GM12878 (cell line): ENCODE results near the gene TMEM63B. TPM values are rescaled to one million over a fixed set of nuclear protein-coding genes. Genes with fewer than 3 reads are reported as not detected.

Experiments used
- CEBPB ChIP-seq, 2 experiments: fragments of 150-350 bp in 1 of 2; IDR thresholded peaks; 2 replicates each; pipeline ENCODE4 v1.6.1; 2012 to 2014; ENCODE audit warnings: low read depth in 2 of 2, low read length in 2 of 2, borderline replicate concordance in 1 of 2, inconsistent platforms in 1 of 2
- IKZF1 ChIP-seq: fragments of 450-650 bp; conservative IDR thresholded peaks from 2 replicates; pipeline ENCODE4 v1.6.1; 2017; ENCODE audit warnings: antibody characterized with exemption, mild to moderate bottlenecking
- KAT2A ChIP-seq: conservative IDR thresholded peaks from 2 replicates; pipeline ENCODE4 v1.6.1; 2011; ENCODE audit warnings: low read depth, low read length; ENCODE audit not compliant: control insufficient read depth
- KDM1A ChIP-seq: fragments of 200-600 bp; sonication (generic); IDR thresholded peaks from 2 replicates; pipeline ENCODE4 v1.6.1; 2016; ENCODE audit warnings: borderline replicate concordance
- MEF2A ChIP-seq: IDR thresholded peaks from 2 replicates; pipeline ENCODE4 v1.6.1; 2011; ENCODE audit warnings: low read depth, mild to moderate bottlenecking, low read length, moderate library complexity; ENCODE audit not compliant: insufficient read depth
- MYB ChIP-seq: fragments of 150-350 bp; IDR thresholded peaks from 2 replicates; pipeline ENCODE4 v1.6.1; 2014; ENCODE audit warnings: mild to moderate bottlenecking, low read depth, low read length, borderline replicate concordance
- NBN ChIP-seq: fragments of 450-650 bp; IDR thresholded peaks from 2 replicates; pipeline ENCODE4 v1.6.1; 2016
- NR2C2 ChIP-seq: IDR thresholded peaks from 2 replicates; pipeline ENCODE4 v1.6.1; 2011; ENCODE audit warnings: borderline replicate concordance, low read depth; ENCODE audit not compliant: control insufficient read depth, insufficient read length
- POLR2AphosphoS2 ChIP-seq: IDR thresholded peaks from 2 replicates; pipeline ENCODE4 v1.6.1; 2011; ENCODE audit warnings: low read depth, mild to moderate bottlenecking, low read length, improper control_type of control experiment, moderate library complexity
- RAD21 ChIP-seq: IDR thresholded peaks from 2 replicates; pipeline ENCODE4 v1.6.1; 2011; ENCODE audit warnings: mild to moderate bottlenecking, low read depth, low read length, moderate library complexity; ENCODE audit not compliant: insufficient read depth
- RB1 ChIP-seq: fragments of 450-650 bp; formaldehyde crosslinking; IDR thresholded peaks from 2 replicates; pipeline ENCODE4 v1.6.1; 2017; ENCODE audit warnings: mild to moderate bottlenecking, borderline replicate concordance
- SREBF1 ChIP-seq: IDR thresholded peaks from 2 replicates; pipeline ENCODE4 v1.6.1; 2012; ENCODE audit warnings: mild to moderate bottlenecking, low read length
- ZBTB11 ChIP-seq: fragments of 450-650 bp; formaldehyde crosslinking; IDR thresholded peaks from 2 replicates; pipeline ENCODE4 v1.5.0; 2022; ENCODE audit warnings: mild to moderate bottlenecking, missing genetic modification characterization
- ZNF592 ChIP-seq: fragments of 450-650 bp; IDR thresholded peaks from 2 replicates; pipeline ENCODE4 v1.6.1; 2017; ENCODE audit warnings: mild to moderate bottlenecking, moderate library complexity
- polyA plus RNA-seq, 11 experiments: library from polyadenylated mRNA; depleted of rRNA in 4 of 11; unstranded in 6 of 11; stranded (reverse) in 5 of 11; fragments of >200 nt; fragmentation: Nextera tagmentation in 4 of 11; fragmentation: Illumina TruSeq in 1 of 11; extraction: Ambion mirVana in 4 of 11; extraction: Trizol in 1 of 11; gene quantifications; 1 replicate in 1 of 11; 2 replicates in 10 of 11; pipeline versions ENCODE4 v1.2.1 to v1.2.3, GENCODE V29; 2011 to 2016; ENCODE audit warnings: inconsistent platforms in 2 of 11, missing spikeins in 2 of 11, low read depth in 1 of 11
- total RNA-seq, 4 experiments: library from RNA; depleted of rRNA in 3 of 4; stranded (reverse); fragments of >200 nt in 3 of 4; fragmentation: Illumina TruSeq in 1 of 4; extraction: Trizol in 1 of 4; gene quantifications; 2 replicates each; pipeline versions ENCODE4 v1.2.1 to v1.2.3, GENCODE V29; 2013 to 2021
- TF ChIP-seq, protein P1 (sequence below): fragments of 450-650 bp; IDR thresholded peaks from 2 replicates; pipeline ENCODE4 v1.6.1; 2016; ENCODE audit warnings: mild to moderate bottlenecking
- TF ChIP-seq, protein P2 (sequence below): fragments of 450-650 bp; IDR thresholded peaks from 2 replicates; pipeline ENCODE4 v1.6.1; 2014; ENCODE audit warnings: mild to moderate bottlenecking
- TF ChIP-seq, protein P3 (sequence below): fragments of 450-650 bp; IDR thresholded peaks from 2 replicates; pipeline ENCODE4 v1.6.1; 2018; ENCODE audit warnings: mild to moderate bottlenecking, low read depth, moderate library complexity; ENCODE audit not compliant: partially characterized antibody

Gene TMEM63B
- total and polyA plus RNA-seq, 10 of the 15 experiments (the other 5 are each of a cell fraction or from before 2014, with no cell fraction given) = 0.09 to 15.0 (median 7.1) TPM; not detected in 1

- TF ChIP-seq RB1 = no peak
- TF ChIP-seq KAT2A = no peak
- no peak for TF ChIP-seq KDM1A
- TF ChIP-seq NBN = no peak
- TF ChIP-seq, protein P1, sequence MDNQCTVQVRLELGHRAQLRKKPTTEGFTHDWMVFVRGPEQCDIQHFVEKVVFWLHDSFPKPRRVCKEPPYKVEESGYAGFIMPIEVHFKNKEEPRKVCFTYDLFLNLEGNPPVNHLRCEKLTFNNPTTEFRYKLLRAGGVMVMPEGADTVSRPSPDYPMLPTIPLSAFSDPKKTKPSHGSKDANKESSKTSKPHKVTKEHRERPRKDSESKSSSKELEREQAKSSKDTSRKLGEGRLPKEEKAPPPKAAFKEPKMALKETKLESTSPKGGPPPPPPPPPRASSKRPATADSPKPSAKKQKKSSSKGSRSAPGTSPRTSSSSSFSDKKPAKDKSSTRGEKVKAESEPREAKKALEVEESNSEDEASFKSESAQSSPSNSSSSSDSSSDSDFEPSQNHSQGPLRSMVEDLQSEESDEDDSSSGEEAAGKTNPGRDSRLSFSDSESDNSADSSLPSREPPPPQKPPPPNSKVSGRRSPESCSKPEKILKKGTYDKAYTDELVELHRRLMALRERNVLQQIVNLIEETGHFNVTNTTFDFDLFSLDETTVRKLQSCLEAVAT = no peak
- no peak for TF ChIP-seq ZBTB11 (CRISPR knock-in tag)
- no peak for TF ChIP-seq MYB
- no peak for TF ChIP-seq SREBF1
- TF ChIP-seq, protein P2, sequence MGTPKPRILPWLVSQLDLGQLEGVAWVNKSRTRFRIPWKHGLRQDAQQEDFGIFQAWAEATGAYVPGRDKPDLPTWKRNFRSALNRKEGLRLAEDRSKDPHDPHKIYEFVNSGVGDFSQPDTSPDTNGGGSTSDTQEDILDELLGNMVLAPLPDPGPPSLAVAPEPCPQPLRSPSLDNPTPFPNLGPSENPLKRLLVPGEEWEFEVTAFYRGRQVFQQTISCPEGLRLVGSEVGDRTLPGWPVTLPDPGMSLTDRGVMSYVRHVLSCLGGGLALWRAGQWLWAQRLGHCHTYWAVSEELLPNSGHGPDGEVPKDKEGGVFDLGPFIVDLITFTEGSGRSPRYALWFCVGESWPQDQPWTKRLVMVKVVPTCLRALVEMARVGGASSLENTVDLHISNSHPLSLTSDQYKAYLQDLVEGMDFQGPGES = no peak
- TF ChIP-seq POLR2AphosphoS2 = no peak
- TF ChIP-seq, protein P3, sequence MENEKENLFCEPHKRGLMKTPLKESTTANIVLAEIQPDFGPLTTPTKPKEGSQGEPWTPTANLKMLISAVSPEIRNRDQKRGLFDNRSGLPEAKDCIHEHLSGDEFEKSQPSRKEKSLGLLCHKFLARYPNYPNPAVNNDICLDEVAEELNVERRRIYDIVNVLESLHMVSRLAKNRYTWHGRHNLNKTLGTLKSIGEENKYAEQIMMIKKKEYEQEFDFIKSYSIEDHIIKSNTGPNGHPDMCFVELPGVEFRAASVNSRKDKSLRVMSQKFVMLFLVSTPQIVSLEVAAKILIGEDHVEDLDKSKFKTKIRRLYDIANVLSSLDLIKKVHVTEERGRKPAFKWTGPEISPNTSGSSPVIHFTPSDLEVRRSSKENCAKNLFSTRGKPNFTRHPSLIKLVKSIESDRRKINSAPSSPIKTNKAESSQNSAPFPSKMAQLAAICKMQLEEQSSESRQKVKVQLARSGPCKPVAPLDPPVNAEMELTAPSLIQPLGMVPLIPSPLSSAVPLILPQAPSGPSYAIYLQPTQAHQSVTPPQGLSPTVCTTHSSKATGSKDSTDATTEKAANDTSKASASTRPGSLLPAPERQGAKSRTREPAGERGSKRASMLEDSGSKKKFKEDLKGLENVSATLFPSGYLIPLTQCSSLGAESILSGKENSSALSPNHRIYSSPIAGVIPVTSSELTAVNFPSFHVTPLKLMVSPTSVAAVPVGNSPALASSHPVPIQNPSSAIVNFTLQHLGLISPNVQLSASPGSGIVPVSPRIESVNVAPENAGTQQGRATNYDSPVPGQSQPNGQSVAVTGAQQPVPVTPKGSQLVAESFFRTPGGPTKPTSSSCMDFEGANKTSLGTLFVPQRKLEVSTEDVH = no peak
- TF ChIP-seq CEBPB (IDR thresholded peaks at IDR 0.05; ENCODE audit: borderline replicate concordance in 1 of 2, low read depth in 2 of 2, low read length in 2 of 2) = no peak
- TF ChIP-seq RAD21 = peak; percentile 49
- no peak for TF ChIP-seq IKZF1
- no peak for TF ChIP-seq ZNF592
- no peak for TF ChIP-seq NR2C2
- no peak for TF ChIP-seq MEF2A
These were observed 27.2 kb upstream of the TMEM63B start (continued) for GRCh38 chr6:44100088-44100550.
